ENCODE results near the gene CCNI2.

The CCNI2 gene

GRCh38 chr5:132746954-132747615 is at the start of gene CCNI2:
TSS of gene CCNI2 (plus strand) at chr5:132747426. CDS start at chr5:132747496, 70 bp downstream.
- Histone ChIP-seq H3K4me3 (ENCODE audit: low read depth, low read length, poor library complexity, severe bottlenecking) (peak within 1 kb of the TSS; percentile 69), H3K4me1 (ENCODE audit: insufficient read depth, low read length, severe bottlenecking) (peaks cover 21% of the 10 kb centered on the region), H3F3A (ENCODE audit: insufficient read depth, low read length) (no peaks in the 10 kb centered on the region), H3K79me2 (ENCODE audit: insufficient read depth, low read length) (no peaks in the 10 kb centered on the region), H3K27me3 (ENCODE audit: insufficient read depth, low read length) (peaks cover 3% of the 10 kb centered on the region; the same call in 1 of the 2 replicates), H3K27ac (ENCODE audit: low read depth, low read length, poor library complexity, severe bottlenecking) (no peak within 1 kb of the TSS), H2AFZ (ENCODE audit: low read length) (no peak within 1 kb of the TSS), H3K36me3 (ENCODE audit: insufficient read depth, low read length) (no peaks in the 10 kb centered on the region), H3K9me3 (ENCODE audit: low read length) (no peaks in the 10 kb centered on the region), H3K4me2 (ENCODE audit: low read length) (peak within 1 kb of the TSS; percentile 96), H4K20me1 (ENCODE audit: insufficient read depth, low read length) (no peaks in the 10 kb centered on the region), H3K9ac (ENCODE audit: low read length) (peak within 1 kb of the TSS; percentile 53), H3K9me2 (ENCODE audit: low read depth, low read length) (no peaks in the 10 kb centered on the region)
- TF ChIP-seq CTCF (IDR thresholded peaks at IDR 0.05; ENCODE audit: low read length) (peak; percentile 66), EZH2 (IDR thresholded peaks at IDR 0.05; ENCODE audit: borderline replicate concordance, low read length) (no peak)

- H3K9me2 ChIP-seq (ENCODE audit: low read depth, low read length): no peaks in the 10 kb centered on the region
- H3K27ac ChIP-seq (ENCODE audit: low read depth, low read length, poor library complexity, severe bottlenecking): no peak overlapping the region
- H3F3A ChIP-seq (ENCODE audit: insufficient read depth, low read length): no peaks in the 10 kb centered on the region
- H3K9ac ChIP-seq (ENCODE audit: low read length): no peak overlapping the region
- H4K20me1 ChIP-seq (ENCODE audit: insufficient read depth, low read length): no peaks in the 10 kb centered on the region
- no peaks in the 10 kb centered on the region for H3K4me1 ChIP-seq (ENCODE audit: insufficient read depth, low read length, severe bottlenecking)
- H3K4me3 ChIP-seq (ENCODE audit: low read depth, low read length, poor library complexity, severe bottlenecking): no peak overlapping the region
- TF ChIP-seq EZH2 (IDR thresholded peaks at IDR 0.05; ENCODE audit: borderline replicate concordance, low read length) (no peak), CTCF (IDR thresholded peaks at IDR 0.05; ENCODE audit: low read length) (no peak)
- H3K9me3 ChIP-seq (ENCODE audit: low read length): no peaks in the 10 kb centered on the region
- H2AFZ ChIP-seq (ENCODE audit: low read length): no peak overlapping the region
- no peaks in the 10 kb centered on the region for H3K36me3 ChIP-seq (ENCODE audit: insufficient read depth, low read length)
- no peaks in the 10 kb centered on the region for H3K27me3 ChIP-seq (ENCODE audit: insufficient read depth, low read length)
- H3K79me2 ChIP-seq (ENCODE audit: insufficient read depth, low read length): no peaks in the 10 kb centered on the region
- no peak overlapping the region for H3K4me2 ChIP-seq (ENCODE audit: low read length)
Measured at GRCh38 chr5:132704875-132705274, 42.4 kb upstream of the CCNI2 start.

GRCh38 chr5:132708645-132709044 is 38.6 kb upstream of the CCNI2 start:
- Histone ChIP-seq H3K9me2 (ENCODE audit: low read depth, low read length) (no peaks in the 10 kb centered on the region), H2AFZ (ENCODE audit: low read length) (no peak overlapping the region), H3K4me3 (ENCODE audit: low read depth, low read length, poor library complexity, severe bottlenecking) (no peak overlapping the region), H4K20me1 (ENCODE audit: insufficient read depth, low read length) (no peaks in the 10 kb centered on the region), H3K4me2 (ENCODE audit: low read length) (no peak overlapping the region), H3K27me3 (ENCODE audit: insufficient read depth, low read length) (no peaks in the 10 kb centered on the region), H3K79me2 (ENCODE audit: insufficient read depth, low read length) (no peaks in the 10 kb centered on the region), H3F3A (ENCODE audit: insufficient read depth, low read length) (no peaks in the 10 kb centered on the region), H3K36me3 (ENCODE audit: insufficient read depth, low read length) (no peaks in the 10 kb centered on the region), H3K27ac (ENCODE audit: low read depth, low read length, poor library complexity, severe bottlenecking) (no peak overlapping the region), H3K4me1 (ENCODE audit: insufficient read depth, low read length, severe bottlenecking) (no peaks in the 10 kb centered on the region), H3K9me3 (ENCODE audit: low read length) (no peaks in the 10 kb centered on the region), H3K9ac (ENCODE audit: low read length) (no peak overlapping the region)
- no peak for TF ChIP-seq EZH2 (IDR thresholded peaks at IDR 0.05; ENCODE audit: borderline replicate concordance, low read length)

Measured in OCI-LY1 (cell line).